Esophagus squamous epithelium (tissue), 4 donors: ENCODE measurements around the gene TMPRSS3.

ENCODE experiments used
- POLR2A ChIP-seq, 4 donors: fragments of 450-650 bp; IDR thresholded peaks; one replicate each; pipeline ENCODE4 v1.6.1; 2017; ENCODE audit warnings: antibody characterized with exemption in 4 of 4, mild to moderate bottlenecking in 4 of 4, moderate library complexity in 3 of 4
- TF ChIP-seq, protein P1 (sequence below), 6 experiments: fragments of 450-650 bp in 4 of 6; fragments of 200-600 bp in 2 of 6; sonication (generic) in 2 of 6; IDR thresholded peaks; one replicate each; pipeline ENCODE4 v1.5.1; 2016 to 2019; ENCODE audit warnings: antibody characterized with exemption in 6 of 6, mild to moderate bottlenecking in 4 of 6, moderate library complexity in 4 of 6

DNA sequence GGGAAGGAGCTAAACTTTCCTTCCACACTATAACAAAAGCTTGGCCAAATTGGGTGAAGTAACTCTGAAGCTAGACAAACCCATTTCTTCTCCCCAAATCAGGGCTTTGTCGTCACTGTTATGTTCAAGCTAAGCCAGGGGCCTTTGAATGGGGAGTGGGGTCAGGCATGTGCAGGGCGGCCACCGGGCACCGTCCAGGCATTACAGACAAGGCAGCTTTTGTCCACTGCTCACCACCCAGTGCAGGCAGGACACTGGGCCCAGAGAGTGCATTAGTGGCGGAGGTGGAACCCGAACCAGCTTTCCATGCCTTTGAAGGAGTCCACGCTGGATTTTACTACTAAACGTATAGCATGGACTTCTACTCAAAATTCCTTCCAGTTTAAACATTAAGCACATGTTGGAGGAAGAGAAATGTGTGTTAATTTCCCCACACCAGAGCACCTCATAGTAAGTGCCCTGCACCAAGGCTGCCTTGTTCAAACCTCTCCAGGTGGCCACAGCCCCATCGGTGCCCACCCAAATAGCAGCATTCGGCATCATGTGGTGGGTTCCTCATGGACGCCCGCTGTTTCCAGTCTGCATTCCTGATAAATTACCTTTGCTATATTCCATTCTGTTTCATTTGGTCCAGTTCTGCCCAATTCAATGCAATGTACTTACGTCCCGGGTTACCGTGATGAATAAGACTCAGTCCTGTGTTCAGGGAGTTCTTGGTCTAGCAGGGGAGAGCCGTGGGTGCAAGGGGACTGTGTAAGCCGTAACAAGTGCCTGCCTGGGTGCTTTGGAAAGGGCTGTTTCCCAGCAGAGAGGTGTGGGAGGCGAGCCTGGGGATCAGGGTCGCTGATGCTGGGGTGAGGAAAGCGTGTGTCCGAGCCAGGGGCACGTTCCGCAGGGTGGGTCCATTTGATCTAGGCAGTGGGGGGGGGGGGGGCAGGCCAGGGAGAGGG is 9.5 kb upstream of the TMPRSS3 start:
- TF ChIP-seq, protein P1, sequence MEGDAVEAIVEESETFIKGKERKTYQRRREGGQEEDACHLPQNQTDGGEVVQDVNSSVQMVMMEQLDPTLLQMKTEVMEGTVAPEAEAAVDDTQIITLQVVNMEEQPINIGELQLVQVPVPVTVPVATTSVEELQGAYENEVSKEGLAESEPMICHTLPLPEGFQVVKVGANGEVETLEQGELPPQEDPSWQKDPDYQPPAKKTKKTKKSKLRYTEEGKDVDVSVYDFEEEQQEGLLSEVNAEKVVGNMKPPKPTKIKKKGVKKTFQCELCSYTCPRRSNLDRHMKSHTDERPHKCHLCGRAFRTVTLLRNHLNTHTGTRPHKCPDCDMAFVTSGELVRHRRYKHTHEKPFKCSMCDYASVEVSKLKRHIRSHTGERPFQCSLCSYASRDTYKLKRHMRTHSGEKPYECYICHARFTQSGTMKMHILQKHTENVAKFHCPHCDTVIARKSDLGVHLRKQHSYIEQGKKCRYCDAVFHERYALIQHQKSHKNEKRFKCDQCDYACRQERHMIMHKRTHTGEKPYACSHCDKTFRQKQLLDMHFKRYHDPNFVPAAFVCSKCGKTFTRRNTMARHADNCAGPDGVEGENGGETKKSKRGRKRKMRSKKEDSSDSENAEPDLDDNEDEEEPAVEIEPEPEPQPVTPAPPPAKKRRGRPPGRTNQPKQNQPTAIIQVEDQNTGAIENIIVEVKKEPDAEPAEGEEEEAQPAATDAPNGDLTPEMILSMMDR (IDR thresholded peaks at IDR 0.05), result no peak
- TF ChIP-seq POLR2A (IDR thresholded peaks at IDR 0.05), result no peak
